ENCODE results near the gene PIWIL1. TPM values are rescaled to one million over a fixed set of nuclear protein-coding genes. Genes with fewer than 3 reads are reported as not detected.

PIWIL1 gene
- total RNA-seq, 1 donor from 2014 or later, result not detected

DNA sequence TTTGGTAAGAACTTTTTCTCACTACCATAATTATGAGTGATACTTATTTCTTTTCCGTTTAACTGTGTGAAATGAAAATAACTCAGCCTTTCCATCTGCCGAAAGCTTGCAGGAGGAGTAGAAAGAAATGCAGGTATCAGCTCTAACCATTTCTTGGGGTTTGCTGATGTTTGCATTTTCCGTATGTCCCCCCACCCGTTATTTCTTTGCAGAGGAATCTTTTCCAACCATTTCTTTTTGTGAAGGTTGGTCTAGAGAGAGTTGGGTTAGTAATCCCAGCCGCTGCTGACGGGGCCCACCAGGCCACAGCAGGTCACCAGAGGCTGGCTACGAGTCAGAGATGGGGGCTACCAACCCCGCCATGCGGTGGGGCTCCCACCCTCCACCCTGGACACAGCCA, 7.0 kb upstream of the PIWIL1 start:
- TF ChIP-seq, protein P1, sequence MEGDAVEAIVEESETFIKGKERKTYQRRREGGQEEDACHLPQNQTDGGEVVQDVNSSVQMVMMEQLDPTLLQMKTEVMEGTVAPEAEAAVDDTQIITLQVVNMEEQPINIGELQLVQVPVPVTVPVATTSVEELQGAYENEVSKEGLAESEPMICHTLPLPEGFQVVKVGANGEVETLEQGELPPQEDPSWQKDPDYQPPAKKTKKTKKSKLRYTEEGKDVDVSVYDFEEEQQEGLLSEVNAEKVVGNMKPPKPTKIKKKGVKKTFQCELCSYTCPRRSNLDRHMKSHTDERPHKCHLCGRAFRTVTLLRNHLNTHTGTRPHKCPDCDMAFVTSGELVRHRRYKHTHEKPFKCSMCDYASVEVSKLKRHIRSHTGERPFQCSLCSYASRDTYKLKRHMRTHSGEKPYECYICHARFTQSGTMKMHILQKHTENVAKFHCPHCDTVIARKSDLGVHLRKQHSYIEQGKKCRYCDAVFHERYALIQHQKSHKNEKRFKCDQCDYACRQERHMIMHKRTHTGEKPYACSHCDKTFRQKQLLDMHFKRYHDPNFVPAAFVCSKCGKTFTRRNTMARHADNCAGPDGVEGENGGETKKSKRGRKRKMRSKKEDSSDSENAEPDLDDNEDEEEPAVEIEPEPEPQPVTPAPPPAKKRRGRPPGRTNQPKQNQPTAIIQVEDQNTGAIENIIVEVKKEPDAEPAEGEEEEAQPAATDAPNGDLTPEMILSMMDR (IDR thresholded peaks at IDR 0.05), result no peak
- Mint-ChIP-seq H3K27ac (ENCODE audit: unreplicated experiment) (no peak overlapping the region), H3K4me1 (ENCODE audit: low read depth) (no peaks in the 10 kb centered on the region), H3K27me3 (ENCODE audit: low read depth) (peaks cover 29% of the 10 kb centered on the region), H3K36me3 (ENCODE audit: low read depth) (no peaks in the 10 kb centered on the region), H3K9me3 (ENCODE audit: low read depth) (no peaks in the 10 kb centered on the region), H3K4me3 (ENCODE audit: unreplicated experiment) (no peak overlapping the region)
- no peak for DNase-seq (ENCODE audit: low spot score)

DNA sequence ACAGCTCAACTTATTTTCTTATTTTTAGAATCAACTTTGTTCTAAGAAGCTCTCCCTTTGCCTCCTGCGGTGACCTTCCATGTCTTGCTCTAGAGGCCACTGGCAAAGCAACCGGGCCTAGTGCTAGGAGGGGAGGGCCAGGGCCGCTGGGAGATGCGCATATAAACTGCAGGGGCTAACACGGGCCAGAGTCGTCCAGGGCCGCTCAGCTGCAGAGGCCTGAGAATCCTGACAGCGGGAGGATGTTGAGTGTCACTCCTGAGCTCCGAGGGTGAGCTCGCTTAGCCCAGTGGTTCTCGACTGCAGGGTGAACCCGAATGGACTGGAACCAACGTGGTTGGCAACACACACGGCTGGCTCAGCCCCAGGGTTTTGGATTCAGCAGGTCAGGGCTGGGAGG, 6.5 kb upstream of the PIWIL1 start:
- DNase-seq (ENCODE audit: low spot score), result no peak
- H3K4me1 Mint-ChIP-seq (ENCODE audit: low read depth), result no peaks in the 10 kb centered on the region
- no peak overlapping the region for H3K27ac Mint-ChIP-seq (ENCODE audit: unreplicated experiment)
- no peaks in the 10 kb centered on the region for H3K36me3 Mint-ChIP-seq (ENCODE audit: low read depth)
- H3K4me3 Mint-ChIP-seq (ENCODE audit: unreplicated experiment), result no peak overlapping the region
- peaks cover 29% of the 10 kb centered on the region for H3K27me3 Mint-ChIP-seq (ENCODE audit: low read depth)
- no peaks in the 10 kb centered on the region for H3K9me3 Mint-ChIP-seq (ENCODE audit: low read depth)
- TF ChIP-seq, protein P1 (IDR thresholded peaks at IDR 0.05), result no peak

DNA sequence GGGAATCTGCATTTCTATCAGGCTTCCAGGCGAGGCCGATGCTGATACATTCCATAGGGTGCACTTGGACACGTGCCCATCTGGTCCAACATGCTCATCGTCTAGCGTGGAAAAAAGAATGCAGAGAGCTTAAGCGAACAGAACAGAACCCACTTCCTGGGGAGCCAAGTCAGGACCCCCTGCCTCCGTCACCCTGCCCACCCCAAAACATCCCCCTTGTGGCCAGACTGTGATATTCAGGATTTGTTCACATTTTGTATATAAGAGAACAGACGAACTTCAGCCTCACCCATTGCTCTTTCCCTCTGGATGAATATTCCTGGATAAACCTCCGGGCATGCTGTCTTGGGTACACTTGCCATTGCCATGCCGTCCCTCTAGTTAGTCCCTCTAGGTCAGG, 4.3 kb upstream of the PIWIL1 start:
- Mint-ChIP-seq H3K36me3 (ENCODE audit: low read depth) (no peaks in the 10 kb centered on the region), H3K4me1 (ENCODE audit: low read depth) (no peaks in the 10 kb centered on the region), H3K27ac (ENCODE audit: unreplicated experiment) (no peak overlapping the region), H3K4me3 (ENCODE audit: unreplicated experiment) (no peak overlapping the region), H3K9me3 (ENCODE audit: low read depth) (no peaks in the 10 kb centered on the region), H3K27me3 (ENCODE audit: low read depth) (peaks cover 18% of the 10 kb centered on the region)
- TF ChIP-seq, protein P1 (IDR thresholded peaks at IDR 0.05), result peak; percentile 41
- no peak for DNase-seq (ENCODE audit: low spot score)

DNA sequence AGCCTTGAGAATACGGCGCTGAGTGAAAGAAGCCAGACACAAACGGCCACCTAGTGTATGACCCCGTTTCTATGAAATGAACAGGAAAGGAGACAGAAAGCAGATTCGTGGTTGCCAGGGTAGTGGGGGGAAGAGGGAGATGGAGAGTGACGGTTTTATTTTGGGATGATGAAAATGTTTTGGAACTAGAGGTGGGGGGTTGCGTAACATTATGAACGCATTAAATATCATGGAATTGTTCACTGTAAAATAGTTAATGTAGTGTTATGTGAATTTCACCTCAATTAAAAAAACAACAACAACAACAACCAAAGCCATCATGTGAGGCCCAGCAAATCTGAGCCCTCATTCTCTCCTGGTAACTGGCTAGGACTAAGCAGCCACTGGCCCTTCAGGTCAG, 3.3 kb upstream of the PIWIL1 start:
- Mint-ChIP-seq H3K27me3 (ENCODE audit: low read depth) (peaks cover 18% of the 10 kb centered on the region), H3K9me3 (ENCODE audit: low read depth) (no peaks in the 10 kb centered on the region), H3K36me3 (ENCODE audit: low read depth) (no peaks in the 10 kb centered on the region), H3K4me3 (ENCODE audit: unreplicated experiment) (no peak overlapping the region), H3K4me1 (ENCODE audit: low read depth) (no peaks in the 10 kb centered on the region), H3K27ac (ENCODE audit: unreplicated experiment) (no peak overlapping the region)
- TF ChIP-seq, protein P1 (IDR thresholded peaks at IDR 0.05), result no peak
- no peak for DNase-seq (ENCODE audit: low spot score)

- H3K27me3 Mint-ChIP-seq (ENCODE audit: low read depth), result peaks cover 20% of the 10 kb centered on the region
- no peak overlapping the region for H3K4me3 Mint-ChIP-seq (ENCODE audit: unreplicated experiment)
- H3K27ac Mint-ChIP-seq (ENCODE audit: unreplicated experiment), result no peak overlapping the region
- no peaks in the 10 kb centered on the region for H3K4me1 Mint-ChIP-seq (ENCODE audit: low read depth)
- no peak for DNase-seq (ENCODE audit: low spot score)
- TF ChIP-seq, protein P1 (IDR thresholded peaks at IDR 0.05), result no peak
- H3K36me3 Mint-ChIP-seq (ENCODE audit: low read depth), result peaks cover 2% of the 10 kb centered on the region
- no peaks in the 10 kb centered on the region for H3K9me3 Mint-ChIP-seq (ENCODE audit: low read depth)
Measured at GRCh38 chr12:130334937-130335336, 2.8 kb upstream of the PIWIL1 start.

Measured in chondrocyte (in vitro differentiated cells).